CD4-positive, alpha-beta T cell treated with Interferon gamma for 1 hour (primary cell): ENCODE measurements around the gene KAT6B.

Experiments
- DNase-seq: peaks from one replicate; pipeline ENCODE4 v3.0.0-alpha.2; 2020

Gene KAT6B

DNA sequence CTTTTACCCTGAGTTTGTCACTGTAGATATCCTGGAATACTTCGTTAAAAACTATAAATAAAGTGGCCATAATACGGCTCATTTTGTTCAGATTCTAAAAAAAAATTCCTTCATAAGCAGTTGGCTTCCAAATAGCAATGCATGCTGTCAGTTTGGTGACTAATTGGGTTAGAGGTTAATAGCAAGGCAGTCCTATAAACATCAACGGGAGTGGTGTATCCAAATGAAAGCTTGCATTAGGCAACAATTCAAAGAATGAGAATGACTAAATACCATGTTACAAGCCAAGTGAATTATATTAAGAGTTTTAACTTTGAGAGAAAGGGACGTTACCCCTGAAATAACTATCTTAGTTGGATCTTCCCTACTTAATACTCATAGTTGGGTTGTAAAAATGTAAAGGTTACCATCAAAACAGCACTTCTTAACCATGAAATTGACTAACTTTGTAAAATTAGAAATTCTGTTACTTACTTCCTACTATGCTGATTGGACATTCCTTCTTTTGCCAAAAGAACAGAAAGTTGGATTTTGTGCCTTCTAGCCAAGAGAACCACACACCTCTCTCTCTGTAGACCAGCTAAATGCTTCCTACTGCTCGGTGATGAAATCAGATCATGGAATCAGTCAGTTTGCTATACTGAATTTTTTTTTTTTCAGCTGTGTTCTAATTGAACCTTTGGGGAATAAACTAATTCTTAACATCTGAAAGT lies 98.0 kb downstream of the KAT6B start:
- no peak for DNase-seq

DNA sequence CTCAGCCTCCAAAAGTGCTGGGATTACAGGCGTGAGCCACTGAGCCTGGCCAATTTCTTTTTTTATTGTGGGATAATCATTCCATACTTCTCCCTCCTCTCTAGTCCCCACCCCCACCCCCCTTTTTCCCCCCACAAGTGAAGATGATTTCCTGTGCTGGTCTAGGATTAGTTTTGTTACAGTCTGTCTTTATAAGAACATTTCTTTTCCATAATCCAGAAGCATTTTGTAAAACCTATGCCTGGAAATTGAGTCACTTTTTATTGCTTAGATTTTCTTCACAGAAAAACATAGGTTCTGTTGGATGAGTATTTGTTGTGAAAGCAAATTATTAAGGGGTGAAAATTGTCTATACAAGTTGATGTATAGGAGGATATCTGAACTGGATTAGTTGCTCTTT lies 98.9 kb downstream of the KAT6B start:
- DNase-seq, result no peak

DNA sequence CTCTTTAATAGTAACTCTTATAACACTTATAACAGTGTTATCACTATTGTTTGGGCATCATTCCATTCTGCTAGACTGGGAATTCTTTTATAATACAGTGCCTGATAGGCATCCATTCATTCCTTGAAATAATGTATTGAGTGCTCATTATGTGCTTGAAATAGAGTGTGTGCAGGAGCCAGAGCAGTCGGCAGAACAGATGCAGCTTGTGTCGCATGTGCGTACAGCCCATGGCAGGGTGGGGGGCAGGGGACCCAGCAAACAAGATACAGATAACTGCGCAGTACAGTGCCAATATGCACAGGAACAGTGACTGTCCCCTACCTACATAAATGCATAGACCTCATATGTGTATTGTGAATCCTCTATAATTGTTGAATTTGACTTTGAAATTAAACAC lies 99.3 kb downstream of the KAT6B start:
- no peak for DNase-seq

DNA sequence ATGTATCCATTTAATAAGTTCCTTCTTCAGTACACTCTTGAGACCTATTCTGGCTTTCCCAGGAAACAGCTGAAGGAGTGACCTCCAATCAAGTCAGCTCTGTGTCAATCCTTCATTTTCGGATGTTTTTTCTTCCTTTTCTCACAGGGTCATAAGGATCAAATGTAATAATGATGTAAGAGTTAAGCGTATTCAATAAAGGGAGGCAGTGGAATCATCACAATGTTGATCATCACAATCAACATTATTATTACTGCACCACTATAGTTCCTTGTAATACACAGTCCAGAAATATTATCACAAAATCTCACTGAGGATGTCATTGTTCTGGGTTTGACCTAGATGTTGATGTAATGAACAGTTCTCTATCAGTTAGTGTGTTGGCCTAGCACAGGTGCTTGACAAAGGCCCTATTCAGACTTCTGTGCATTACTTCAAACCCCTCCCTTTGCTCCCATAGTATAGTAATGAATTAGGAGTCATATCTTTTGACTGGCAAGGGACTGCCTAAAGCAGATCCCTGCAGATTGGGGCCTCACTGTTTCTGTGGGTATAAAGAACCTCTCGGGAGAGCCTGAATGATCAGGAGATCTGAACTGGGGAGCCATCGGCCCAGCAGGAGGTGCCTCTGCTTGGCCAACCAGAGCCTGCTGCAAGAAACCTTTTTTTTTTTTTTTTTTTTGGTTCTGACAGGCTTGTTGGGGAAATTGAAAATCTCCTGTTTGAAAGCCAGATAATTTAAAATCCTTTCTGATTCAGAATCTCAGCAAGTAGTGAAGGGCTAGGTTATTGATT lies 100.6 kb downstream of the KAT6B start:
- no peak for DNase-seq

DNA sequence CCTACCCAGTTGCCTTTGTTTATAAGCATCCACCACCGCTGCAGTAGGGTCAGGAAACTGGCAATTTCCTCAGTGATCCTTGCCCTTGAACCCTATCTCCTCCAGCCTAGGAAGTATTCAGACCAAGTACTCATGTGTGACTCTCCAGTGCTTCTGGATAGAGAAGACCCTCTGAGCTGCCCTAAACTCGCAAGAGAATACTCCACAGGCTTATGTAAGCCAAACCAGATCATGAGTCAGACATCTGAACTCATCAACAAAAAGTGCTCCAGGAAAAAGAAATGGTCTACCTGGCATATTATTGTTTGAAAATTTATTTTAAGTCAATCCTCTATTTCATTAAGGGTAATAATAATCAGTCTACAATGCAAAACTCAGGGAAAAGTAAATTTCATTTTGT lies 101.3 kb downstream of the KAT6B start:
- DNase-seq, result no peak

DNA sequence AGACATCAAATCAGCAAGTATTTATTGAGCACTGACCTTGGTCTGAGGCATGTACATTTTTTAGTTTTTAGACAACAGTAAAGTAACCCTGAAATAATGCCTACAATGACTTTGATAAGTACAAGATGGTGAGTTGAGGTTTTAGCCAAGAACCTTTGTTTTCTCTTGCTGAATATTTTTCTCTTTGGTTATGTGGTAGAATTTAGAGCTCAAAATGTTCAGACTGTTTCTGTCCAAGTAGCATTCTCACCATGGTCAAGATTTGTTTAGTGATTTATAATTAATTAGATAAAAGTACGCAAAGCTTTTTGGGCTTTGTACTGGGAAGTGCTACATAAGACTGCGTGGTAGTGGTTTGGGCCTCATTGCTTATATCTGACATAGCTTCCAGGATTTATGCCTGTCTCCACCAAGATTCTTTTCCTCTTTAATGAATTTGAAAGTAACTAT lies 102.4 kb downstream of the KAT6B start:
- no peak for DNase-seq

DNA sequence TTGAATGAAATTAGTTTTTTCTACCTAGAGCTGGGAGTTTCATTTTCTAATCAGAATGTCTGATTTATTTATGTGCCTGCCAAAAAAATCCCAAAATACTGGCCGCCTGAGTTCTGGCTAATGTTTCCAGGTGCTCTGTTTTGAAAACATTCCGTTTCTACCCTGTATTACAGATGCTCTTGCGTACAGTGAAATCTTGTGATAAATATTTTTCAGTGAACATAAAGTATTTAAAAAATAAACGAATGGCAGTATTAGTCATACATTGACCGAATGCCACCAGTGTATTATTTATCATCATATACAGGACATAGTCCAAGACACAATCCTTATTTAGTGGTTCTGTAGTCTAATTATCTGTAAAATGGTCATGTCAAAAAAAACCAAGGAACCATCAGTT lies 102.8 kb downstream of the KAT6B start:
- DNase-seq, result no peak

DNA sequence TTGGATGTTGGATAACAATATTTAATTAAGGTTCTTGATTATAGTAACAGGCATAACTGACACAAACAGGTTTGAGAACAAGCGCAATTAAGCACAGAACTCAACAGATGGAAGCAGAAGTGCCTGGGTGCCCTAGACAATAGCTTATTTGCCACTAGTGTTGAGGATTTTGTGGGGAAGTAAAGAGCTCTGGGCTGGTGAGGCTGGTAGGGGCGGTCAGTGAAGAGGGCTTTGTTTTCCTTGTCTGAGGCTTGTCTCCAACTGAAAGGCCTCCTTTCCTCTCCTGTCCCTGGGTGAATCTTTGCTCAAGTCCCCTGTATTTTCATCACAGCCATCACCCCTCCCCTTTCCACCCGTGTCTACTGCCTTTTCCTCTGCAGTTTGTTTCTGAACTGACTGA lies 104.6 kb downstream of the KAT6B start:
- no peak for DNase-seq

DNA sequence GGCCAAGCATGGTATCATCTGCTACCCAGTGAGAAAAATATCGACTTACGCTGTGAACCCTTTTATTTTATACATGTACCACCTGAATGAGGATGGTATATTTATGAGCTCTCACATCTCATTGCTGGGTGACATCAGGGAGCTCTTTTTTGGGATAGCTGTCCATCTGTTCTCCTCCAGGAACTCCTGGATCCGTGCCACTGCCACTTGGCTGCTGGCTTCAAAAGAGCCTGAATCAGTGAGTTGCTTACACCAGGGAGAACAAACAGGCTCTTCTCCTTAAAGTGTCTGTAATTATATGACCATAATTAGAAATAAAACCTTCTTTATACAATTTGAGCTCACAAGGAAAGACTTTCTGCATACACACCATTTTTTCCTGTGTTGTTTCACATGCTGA lies 106.2 kb downstream of the KAT6B start:
- no peak for DNase-seq

DNA sequence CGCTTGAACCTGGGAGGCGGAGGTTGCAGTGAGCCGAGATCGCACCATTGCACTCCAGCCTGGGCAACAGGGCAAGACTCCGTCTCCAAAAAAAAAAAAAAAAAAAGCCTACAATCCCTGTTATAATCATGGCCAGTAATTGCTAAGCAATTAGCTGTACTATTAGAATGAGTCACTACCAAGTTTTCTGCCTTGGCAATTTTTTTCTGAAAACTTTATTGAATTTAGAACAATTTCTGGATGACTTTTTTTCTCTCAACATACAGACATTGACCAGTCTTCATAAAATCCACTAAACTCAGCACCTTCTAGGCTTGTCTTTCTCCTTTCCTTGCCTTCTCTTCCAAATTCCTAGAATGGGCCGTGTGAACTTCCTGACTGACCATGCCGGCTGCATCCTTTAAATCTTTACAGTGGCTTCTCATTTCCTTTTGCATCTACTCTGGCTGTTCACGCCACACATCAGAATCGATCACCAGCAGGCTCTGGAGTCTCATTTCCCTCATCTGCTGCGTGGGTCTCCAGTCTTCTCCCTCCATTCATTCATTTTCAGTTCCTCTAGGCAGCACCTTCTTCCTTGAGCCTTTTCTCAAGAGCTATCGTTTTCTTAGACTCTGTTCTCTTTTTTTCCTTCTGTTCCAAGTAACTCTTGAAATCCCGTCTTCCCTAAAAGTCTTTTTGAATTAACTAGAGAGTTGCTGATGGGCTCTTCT lies 107.9 kb downstream of the KAT6B start:
- DNase-seq, result no peak

DNA sequence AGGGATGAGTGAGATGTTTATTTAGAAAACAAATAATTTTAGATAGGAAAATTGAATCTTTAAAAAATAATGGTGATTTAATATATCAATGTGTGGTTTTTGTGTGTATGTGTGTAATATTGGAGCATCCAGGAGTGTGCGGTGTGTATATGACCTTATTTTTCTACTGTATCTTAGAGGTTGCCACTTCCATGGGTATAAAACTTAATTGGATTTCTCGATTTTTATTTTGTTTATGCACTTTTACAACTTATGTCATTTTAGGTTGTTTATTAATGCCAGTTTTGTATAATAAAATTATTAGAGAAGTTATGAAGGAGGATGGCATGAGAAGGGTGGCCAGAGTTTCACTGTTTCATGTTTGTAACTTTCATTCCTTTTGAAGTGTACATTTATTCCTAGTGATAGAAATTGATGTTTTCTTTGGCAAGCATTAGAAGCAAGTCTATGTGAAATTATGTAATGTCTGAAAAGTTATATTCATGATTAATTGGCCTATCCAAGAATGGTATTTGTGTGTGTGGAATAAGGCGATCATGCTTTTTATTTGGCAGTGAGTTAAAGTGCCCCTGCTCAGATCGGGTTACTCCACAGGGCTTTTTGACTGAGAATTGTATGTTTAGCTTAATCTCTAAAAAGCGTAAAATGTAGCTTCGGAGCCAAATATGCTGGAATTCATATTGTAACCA lies 110.3 kb downstream of the KAT6B start:
- no peak for DNase-seq

DNA sequence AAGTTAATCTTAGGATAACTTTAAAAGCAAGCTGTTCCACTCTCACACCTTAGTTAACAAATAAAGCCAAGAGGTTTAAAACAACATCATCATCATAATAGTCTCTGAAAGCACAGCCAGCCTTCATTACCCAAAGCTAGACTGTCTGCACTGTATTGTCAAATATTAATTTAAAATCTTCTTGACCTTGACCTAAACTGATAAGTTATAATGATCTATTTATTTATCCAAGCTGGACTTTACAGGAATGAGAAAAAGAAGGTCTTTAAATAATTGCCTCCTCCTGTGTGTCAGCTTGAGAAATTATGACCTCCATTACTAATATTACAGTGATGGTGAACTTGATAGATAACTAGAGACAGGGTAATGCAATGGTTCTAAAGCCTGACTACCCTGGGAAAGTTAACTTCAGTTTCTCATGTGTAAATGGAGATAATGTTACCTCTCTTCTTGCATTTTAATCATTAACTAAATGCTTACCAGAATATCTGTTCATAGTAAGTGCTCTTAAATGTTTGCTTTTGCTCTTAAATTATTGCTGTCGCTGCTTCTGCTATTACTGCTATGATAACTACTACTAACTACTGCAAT lies 111.0 kb downstream of the KAT6B start:
- no peak for DNase-seq

DNA sequence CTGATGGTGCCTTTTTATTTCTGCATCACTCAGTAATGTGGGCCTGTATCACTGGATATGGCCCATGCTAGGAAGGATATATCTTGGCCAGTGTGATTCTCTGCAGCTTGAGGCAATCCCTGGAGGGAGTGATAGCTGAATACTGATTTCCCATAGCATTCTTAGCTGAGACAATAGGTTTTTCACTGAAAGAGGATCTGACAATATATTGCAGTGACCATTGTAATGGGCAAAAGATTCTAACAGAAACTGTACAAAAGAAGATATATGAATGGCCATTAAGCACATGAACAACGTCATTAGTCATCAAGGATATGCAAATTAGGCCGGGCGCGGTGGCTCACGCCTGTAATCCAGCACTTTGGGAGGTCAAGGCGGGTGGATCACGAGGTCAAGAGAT lies 117.8 kb downstream of the KAT6B start:
- DNase-seq, result no peak

DNA sequence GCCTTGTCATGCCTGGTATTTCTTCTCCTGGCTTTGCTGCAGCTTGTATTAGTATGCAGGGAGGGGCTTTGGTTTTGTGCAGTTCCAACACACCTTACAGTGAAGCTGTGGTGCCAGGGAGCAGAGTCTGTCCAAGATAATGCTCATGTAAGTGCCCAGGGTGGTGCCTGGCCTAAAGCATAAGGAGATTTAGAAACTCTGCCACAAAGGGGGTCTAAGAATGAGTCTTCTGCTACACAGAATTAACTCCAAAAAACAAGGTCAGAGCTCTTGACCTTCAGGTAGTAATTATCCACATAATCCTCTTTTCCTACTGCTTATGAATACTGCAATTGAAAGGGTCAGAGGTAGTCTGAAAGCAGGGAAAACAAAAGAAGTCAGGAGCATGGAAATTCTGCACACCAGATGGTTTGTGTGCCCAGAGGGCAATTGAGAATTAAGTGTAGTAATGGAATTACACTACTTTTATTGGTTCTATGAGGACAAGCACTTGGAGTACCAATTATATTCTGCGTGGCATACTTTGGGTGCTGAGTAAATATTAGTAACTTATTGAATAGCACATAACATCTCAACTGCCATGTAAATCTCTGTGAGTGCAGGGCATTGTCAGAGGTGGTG lies 121.5 kb downstream of the KAT6B start:
- DNase-seq, result no peak

DNA sequence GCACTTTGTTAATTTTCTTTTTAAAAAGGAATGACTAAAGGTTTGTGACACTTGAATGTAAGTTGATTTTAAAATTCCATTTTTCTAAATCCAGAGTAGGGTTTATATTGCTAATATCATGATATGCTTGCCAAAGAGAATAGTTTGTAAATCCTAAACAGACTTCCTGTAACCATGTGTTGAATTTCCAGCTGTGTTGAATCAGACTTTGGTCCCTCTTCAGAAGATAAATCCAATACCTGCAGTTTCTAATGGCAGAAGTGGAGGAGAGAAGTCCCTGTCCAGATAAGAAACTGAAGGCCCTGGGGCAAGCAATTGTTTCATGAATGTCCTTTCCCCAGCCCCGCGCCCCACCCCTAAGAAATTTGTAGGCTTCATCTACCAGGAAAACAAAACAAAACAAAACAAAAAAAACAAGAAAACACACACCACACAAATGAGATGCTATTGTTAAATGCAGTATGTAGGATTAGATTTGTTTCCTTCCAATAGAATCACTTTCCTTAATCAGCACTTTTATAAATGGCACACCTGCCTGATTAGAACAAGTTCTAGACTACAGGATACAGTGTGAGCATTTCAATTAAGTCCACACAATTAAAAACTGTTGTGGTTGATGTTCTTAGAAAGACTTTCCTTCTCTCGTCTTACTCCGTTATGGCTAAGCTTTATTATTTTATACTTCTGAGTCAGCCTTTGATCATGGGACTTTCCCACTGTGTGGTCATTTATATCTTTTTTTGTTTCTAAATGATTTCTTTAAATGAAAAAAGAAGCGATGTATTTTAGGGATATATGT lies 122.8 kb downstream of the KAT6B start:
- no peak for DNase-seq

DNA sequence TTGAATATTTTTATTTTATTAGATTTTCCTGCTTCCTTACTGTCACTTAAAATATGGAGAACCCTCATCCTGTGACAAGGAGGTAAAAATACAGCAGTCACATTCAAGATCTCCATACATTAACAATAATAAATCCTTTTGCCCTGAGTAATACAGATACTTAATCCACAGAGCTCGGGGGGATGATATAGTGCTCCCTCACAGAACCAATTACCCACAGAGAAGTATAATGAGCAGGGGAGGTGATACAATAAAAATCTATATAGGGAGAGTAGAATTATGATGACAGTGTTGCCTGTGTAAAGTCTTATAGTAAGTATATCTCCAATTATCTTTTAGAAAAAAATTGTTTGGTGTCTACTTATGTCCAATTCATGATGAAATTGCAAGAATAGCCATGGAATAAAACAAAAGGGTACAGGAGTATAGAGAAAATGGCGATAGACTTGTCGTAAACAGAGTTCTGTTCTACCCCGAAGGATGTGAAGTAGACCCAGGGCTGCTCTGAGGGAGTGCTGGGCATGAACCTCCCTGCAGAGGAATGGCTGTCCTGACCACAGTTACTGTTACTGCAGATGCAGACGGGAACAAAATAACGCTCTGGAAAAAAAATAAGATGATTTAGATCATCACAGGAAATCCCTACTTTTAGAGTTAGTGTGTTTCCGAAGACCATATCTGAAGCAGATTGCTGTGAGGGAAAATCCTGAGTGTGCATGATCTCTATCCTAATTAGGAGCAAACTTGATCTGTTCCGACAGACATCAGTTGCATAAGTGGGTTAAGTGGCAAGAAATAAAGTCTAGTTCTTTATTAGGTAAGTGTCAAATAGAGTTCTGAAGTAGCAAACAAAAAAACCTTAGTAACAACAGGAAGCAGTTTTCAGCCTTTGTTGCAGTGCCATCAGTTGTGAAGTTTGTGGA lies 123.7 kb downstream of the KAT6B start:
- no peak for DNase-seq

DNA sequence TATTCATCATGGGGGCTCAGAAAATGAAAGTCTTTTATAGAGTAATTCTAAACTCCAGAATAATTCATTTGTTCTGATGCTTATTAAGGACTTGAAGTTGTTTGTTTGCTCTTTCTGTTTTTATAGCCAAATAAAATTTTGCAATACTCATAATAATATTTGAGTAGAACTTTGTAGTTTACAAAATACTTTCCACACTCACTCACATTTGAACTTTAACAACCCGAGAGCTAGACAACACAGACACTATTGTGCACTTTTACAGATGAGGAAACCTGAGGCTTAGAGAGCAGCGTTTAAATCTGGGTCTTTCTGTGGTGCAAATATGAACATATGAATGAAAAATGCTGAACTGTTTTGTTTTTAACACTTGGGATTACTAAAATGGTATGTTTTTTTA lies 126.8 kb downstream of the KAT6B start:
- no peak for DNase-seq

DNA sequence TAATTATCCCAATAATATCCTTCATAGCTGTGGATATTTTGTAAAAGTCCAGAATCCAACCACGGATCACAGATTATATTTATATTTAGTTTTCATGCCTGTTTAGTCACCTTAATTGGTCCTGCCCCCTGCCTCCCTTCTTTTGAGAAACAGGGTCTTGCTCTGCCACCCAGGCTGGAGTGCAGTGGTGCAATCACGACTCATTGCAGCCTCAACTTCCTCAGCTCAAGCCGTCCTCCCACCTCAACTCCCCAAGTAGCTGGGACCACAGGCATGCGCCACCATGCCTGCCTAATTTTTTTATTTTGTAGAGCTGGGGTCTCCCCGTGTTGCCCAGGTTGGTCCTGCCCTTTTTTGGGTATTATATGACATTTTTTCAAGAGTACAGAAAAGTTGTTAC lies 129.4 kb downstream of the KAT6B start:
- no peak for DNase-seq

DNA sequence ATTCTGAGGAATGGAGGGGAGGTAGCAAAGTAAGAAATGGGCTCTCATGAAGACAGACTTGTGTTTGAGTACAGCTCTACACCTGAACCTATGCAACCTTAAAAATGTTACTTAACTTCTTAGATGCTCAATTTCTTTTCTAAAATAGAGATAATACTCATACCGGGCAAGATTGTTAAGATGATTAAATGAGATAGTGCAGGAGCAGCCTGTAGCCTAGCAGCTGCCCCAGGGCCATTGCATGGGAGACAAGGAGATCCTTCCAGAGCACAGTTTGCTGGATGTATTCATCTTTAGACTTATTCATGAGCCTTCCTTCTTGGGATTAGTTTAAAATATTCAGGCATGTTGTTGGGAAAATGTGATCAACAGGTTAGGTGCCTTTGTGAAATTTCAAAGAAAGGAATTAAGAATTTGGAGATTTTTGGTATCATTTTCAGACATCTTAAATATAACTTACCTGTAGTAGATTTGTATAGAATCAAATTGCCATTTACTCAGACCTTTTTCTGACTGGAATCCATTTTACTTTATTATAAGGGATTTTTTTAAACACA lies 130.2 kb downstream of the KAT6B start:
- no peak for DNase-seq
